OCI-LY7 (cell line): Measurements from ENCODE around the gene USP48.

ENCODE experiments used
- CTCF ChIP-seq: fragments of 200-600 bp; sonication (generic); conservative IDR thresholded peaks from 2 replicates; pipeline ENCODE4 v1.5.1; 2014; ENCODE audit warnings: mild to moderate bottlenecking, antibody characterized with exemption, low read length, moderate library complexity, mixed read lengths
- EZH2phosphoT487 ChIP-seq: fragments of 200-600 bp; sonication (generic); IDR thresholded peaks from 2 replicates; pipeline ENCODE4 v1.6.1; 2018; ENCODE audit warnings: low read depth, borderline replicate concordance, mild to moderate bottlenecking, mixed run types, antibody characterized with exemption, low read length, moderate library complexity, mixed read lengths

GRCh38 chr1:21750841-21751240 lies 32.1 kb downstream of the USP48 start:
- no peak for TF ChIP-seq CTCF
- TF ChIP-seq EZH2phosphoT487: no peak
